Stimulated activated CD8-positive, alpha-beta memory T cell treated with anti-CD3 and anti-CD28 coated beads, Interleukin-2, amount 100 ng/mL, for 48 hours (primary cell): ENCODE measurements around the gene TEKT5.
"Not testable (repeated sequence)": the region's sequence is repeated elsewhere in the genome, so short reads cannot be mapped to it uniquely, and the experiment has no call there.

ENCODE experiments used
- DNase-seq, 2 donors: peaks; one replicate each; pipeline ENCODE4 v3.0.0-alpha.2; 2020; ENCODE audit warnings: low read depth in 2 of 2

TEKT5 gene

DNA sequence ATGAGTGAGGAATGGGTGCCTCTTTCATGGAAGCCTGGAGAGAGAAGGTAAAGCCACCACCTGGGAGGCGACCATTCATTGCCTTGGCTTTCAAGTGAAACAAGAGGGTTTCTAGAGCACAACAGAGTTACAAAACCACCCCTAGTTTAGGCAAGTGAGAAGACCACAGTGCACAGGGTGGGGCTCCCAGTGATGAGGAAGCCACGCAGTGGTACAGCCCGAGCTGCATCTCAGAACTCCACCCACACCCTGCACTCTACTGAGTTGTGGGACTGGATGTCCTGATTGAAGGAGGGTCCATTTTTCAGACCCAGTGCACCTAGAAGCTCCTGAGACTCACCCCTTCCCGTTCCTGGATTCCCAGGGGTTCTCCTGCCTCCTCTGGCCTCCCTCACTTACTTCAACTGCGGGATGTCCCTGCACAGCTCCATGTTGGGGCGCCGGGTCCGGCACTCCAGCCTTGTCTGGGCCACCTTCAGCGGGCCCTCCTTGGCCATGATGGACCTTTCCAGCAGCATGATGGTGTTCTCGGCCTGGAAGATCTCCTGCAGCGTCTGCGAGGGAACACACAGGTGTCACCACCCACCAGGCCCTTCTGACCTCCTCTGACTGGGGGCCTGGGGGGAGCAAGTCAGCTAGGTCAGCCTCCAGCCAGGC lies 59.2 kb downstream of the TEKT5 start:
- DNase-seq, result no peak

DNA sequence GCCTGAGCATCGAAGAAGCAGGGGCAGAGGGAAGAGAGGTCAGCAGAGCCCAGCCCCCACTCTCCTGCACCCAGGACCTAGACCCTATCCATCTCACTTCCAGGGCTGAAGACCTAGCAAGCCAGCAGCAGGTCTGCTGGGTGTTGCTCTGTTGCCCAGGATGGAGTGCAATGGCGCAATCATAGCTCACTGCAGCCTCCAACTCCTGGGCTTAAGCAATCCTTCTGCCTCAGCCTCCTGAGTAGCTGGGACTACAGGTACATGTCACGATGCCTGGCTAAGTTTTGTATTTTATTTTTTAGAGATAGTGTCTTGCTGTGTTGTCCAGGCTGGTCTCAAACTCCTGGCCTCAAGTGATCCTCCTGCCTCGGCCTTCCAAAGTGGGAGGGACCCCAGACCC lies 61.3 kb downstream of the TEKT5 start:
- not testable (repeated sequence) for DNase-seq

GRCh38 chr16:10631886-10632285 lies 62.8 kb downstream of the TEKT5 start:
- DNase-seq, result no peak

GRCh38 chr16:10629592-10629963 lies 65.2 kb downstream of the TEKT5 start:
- no peak for DNase-seq

DNA sequence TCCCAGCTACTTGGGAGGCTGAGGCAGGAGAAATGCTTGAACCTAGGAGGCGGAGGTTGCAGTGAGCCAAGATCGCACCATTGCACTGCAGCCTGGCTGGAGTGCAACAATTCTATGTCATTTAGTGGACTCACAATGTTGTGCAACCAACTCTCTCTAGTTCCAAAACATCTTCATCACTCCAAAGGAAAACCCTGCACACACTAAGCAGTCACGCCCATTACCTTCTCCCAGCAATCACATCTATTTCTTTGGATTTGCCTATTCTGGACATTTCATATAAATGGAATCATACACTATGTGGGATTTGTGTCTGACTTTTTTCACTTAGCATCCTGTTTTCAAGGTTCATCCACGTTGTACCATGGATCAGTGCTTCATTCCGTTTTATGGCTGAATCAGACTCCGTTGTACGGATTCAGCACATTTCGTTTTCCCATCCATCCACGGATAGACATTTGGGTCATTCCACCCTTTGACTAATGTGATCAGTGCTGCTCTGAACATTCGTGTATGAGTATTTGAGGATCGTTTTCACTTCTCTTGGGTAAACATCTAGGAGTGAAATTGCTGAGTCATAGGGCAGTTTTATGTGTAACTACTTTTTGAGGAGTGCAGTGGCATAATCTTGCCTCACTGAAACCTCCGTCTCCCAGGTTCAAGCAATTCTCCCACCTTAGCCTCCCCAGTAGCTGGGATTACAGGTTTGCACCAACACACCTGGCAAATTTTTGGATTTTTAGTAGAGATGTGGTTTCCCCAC lies 69.0 kb downstream of the TEKT5 start:
- DNase-seq, result no peak

- DNase-seq, result no peak
Measured at GRCh38 chr16:10624527-10624926, 70.2 kb downstream of the TEKT5 start.

GRCh38 chr16:10623059-10623458 lies 71.7 kb downstream of the TEKT5 start:
- DNase-seq, result no peak

DNA sequence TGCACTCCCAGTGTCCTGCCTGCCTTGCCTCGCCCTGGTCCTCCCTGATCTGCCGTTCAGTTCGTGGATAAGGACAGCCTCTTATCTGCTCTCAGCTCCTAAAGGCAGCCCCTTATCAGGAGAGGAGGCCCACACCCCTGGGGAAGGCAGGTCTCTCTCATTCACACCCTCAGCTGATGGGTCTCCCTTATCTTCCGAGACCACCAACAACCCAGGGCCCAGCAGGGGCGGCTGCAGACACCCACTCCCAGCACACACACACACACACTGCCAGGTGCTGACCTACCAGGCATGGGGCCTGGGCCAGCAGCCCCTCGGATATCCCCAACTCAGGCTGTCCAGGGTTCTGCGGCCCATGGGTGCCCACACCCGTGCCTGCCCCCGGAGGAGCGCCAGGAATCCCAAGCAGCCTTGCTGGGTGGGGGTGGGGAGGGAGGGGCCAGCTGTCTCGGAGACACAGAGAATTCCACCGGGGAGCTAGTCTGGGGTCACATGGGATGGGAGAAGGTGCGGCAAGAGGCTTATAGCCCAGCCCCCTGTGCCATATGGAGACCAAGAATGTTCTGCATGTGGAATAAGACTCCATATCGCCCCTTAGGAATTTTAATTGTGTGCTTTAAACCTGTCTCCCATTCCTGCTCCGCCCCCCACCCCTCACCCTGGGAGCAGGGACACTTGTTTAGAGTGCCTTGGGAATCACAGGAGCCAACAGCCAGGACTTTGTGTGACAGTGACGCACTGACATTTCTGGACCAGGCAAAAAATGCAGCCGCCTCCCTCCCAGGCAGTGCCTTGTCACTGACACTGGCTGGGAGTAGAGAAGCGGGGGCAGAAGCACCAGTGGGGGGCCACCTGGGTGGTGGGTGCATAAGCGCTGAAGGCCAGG lies 72.5 kb downstream of the TEKT5 start:
- DNase-seq, result no peak

DNA sequence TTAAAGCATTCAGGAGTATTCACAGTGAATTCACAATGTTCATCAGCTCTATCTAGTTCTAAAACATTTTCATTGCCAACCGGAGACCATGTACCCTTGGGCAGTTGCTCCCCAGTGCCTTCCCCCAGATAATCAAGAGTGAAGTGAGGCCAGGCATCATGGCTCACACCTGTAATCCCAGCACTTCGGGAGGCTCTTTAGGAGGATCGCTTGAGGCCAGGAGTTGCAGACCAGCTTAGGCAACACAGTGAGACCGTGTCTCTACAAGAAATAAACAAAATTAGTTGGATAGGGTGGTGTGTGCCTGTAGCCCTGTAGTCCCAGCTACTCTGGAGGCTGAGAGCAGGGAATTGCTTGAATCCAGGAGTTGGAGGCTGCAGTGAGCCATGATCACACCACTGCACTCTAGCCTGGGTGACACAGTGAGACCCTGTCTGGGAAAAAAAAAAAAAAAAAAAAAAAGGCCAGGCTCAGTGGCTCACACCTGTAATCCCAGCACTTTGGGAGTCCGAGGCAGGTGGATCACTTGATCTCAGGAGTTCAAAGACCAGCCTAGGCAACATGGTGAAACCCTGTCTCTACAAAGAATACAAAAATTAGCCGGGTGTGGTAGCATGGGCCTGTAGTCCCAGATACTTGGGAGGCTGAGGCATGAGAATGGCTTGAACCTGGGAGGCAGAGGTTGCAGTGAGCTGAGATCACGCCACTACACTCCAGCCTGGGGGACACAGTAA lies 73.3 kb downstream of the TEKT5 start:
- DNase-seq, result not testable (repeated sequence)

DNA sequence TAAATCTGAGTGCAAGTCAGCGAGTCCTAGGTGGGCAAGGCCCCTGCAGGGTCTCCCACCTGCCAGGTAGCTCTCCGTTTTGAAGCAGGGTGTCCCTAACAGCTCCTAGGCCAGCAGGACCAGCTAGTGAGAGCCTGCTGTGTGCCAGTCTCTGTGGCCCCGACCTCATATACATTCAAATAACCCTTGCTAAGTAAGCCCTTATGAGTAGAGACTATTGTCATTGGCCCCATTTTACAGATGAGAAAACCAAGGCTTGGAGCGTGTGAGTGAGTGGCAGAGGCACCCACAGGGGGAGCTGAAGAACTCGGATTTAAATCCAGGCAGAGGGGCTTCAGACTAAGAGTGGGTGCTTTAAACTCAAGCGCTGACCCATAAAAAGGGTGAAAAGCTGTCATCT lies 74.6 kb downstream of the TEKT5 start:
- DNase-seq, result no peak

GRCh38 chr16:10619271-10619849 lies 75.4 kb downstream of the TEKT5 start:
- DNase-seq, result peak; percentile 15 to 16

GRCh38 chr16:10618710-10619209 lies 76.0 kb downstream of the TEKT5 start:
- DNase-seq, result no peak

DNA sequence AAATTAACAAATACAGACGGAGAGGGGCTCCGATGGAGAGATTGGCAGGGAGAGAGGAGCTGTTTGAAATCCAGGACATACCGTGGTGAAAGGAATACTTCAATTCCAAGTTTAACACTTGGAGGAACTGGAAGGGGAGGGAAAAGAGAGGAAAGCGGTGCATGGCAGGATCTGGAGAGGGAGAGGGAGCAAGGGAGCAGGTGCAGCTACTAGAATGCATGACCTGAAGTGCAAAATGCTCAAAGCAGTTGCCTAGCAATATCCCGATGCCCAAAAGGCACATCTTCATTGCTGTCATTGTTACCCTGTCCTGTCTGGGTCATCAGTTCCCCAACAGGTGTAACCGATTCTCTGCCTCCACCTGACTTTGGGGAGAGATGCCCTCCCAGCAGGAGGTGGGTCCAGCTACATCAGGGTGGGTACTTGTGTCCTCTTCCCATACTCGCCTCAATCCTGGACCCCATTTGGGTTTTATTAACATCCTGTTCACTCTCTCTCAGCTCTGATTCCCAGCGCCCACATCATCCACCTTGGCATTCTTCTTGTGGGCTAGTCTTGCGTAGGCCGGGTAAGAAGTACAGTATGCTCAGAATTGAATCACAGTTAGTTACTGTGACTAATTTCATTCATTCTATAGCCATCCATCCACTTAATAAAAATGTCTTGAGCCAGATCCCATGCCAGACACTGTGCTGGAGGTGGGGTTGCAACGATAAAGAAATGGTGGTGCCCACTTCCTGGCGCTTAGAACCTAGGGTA lies 76.9 kb downstream of the TEKT5 start:
- no peak for DNase-seq

GRCh38 chr16:10616756-10617640 lies 77.7 kb downstream of the TEKT5 start:
- no peak for DNase-seq

DNA sequence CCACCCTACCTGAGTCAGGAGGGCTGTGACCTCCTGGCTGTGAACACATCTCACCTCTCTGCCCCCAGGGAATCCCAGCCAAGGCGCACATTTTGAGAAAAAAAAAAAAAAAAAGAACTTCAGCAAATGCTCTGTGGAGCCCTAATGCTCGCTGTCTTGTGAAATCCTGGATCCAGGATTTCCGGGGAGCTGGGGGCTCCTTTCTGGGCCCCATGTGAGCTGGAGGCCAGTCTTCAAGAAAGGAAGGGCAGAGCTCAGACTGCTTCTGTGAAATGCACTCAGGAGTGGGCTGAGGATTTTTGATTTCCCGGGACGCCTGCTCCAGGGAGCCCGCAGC lies 78.3 kb downstream of the TEKT5 start:
- DNase-seq, result no peak

DNA sequence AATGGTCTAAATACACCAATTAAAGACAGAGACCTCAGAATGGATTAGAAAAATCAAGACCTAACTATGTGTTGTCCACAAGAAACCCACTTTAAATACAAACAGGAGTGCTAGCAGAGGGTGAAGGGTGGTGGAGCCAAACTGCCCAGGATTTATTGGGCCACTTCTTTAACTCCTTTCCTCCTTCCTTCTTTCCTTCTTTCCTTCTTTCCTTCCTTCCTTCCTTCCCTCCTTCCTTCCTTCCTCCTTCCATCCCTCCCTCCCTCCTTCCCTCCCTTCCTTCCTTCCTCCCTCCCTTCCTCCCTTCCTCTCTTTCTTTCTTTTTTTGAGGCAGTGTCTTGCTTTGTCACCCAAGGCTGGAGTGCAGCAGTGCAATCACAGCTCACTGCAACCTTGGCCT lies 80.0 kb downstream of the TEKT5 start:
- no peak for DNase-seq

DNA sequence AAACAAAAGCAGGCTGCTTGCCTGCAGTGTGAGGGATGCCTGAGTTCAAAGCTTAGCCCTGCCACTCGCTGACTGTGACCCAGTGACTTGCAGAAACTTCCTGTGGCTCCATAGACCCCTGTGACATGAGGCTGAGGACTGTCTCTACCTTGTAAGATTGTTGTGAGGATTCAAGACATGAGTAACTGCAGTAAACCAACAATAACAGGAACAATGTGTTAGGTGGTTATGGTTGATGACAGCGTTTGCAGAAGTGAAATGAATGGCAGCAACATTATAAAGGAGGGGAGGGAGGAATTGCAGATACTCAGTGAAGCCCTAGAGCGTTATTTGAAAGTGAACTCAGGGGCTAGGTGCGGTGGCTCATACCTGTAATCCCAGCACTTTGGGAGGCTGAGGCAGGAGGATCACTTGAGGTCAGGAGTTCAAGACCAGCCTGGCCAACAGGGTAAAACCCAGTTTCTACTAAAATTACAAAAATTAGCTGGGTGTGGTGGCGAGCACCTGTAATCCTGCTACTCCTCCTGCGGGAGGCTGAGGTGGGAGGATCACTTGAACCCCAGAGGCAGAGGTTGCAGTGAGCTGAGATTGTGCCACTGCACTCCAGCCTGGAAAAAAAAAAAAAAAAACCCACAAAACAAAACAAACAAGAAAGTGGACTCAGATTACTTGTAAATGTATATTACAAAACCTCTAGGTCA lies 80.8 kb downstream of the TEKT5 start:
- no peak for DNase-seq

- DNase-seq, result no peak
Measured at GRCh38 chr16:10612649-10613179, 82.0 kb downstream of the TEKT5 start.

DNA sequence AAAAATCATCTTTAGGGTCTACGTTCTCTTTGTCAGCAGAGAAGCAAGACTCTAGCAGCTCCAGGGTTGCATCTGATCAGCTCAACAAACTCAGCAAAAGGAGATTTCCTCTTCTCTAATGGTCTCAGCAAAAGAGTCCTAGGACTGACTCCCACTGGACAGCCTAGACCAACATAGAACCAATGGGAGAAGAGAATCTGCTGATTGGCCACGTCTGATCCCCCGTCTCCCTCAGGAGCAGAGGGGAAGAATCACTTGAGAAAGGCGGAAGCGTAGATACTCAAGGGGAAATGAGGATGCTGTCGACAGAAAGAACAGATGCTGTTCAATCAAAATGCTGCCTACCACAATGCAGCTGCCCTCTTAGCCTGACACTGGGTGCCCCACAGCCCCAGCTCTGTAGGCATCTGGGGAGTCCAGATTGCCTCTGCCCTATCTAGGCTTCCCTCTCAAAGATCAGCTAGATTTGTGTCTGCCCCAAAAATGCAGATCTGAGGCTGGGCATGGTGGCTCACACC lies 82.8 kb downstream of the TEKT5 start:
- DNase-seq, result no peak
